ENCODE results near the gene TRIB2.

GRCh38 chr2:12710301-12710700 is 6.4 kb upstream of the TRIB2 start:
- TF ChIP-seq POLR2AphosphoS5 (IDR thresholded peaks at IDR 0.05; ENCODE audit: borderline replicate concordance, low read depth, low read length) (no peak), EZH2 (IDR thresholded peaks at IDR 0.05) (no peak), FOXP2 (optimal IDR thresholded peaks at IDR 0.05; ENCODE audit: control extremely low read depth, extremely low read length, insufficient read depth) (no peak)
